ENCODE measurements around the gene REX1BD. TPM values are rescaled to one million over a fixed set of nuclear protein-coding genes. Genes with fewer than 3 reads are reported as not detected.
A peak's percentile ranks its signal among the peaks of the same experiment; 100 is the strongest.

REX1BD gene
- polyA plus RNA-seq, 2 donors: 48.4 to 59.0 TPM

- peak overlapping the region; percentile 17 to 35 for H3K27ac ChIP-seq (ENCODE audit: low read depth in 2 of 2, low read length in 1 of 2)
Observed at GRCh38 chr19:18629166-18630088, 40.8 kb downstream of the REX1BD start.

GRCh38 chr19:18633321-18633720 lies 44.7 kb downstream of the REX1BD start:
- 72 to 82% methylated on average over 8 of the region's 8 CpGs for WGBS, 2 donors

More at GRCh38 chr19:18629166-18630088, 40.8 kb downstream of the REX1BD start:
- 69 to 75% methylated on average over 15 of the region's 15 CpGs for WGBS, 2 donors
- Histone ChIP-seq H3K4me3 (ENCODE audit: low read depth in 1 of 2, low read length in 2 of 2) (no peak overlapping the region), H3K9me3 (ENCODE audit: control insufficient read depth in 2 of 2, insufficient read depth in 1 of 2, low read depth in 1 of 2, low read length in 1 of 2) (no peaks in the 10 kb centered on the region), H3K36me3 (ENCODE audit: control insufficient read depth in 2 of 2, insufficient read depth in 2 of 2, low read length in 1 of 2) (no peaks in the 10 kb centered on the region), H3K4me1 (ENCODE audit: control insufficient read depth in 2 of 2, insufficient read depth in 2 of 2, low read length in 1 of 2) (peaks cover 0 to 5% of the 10 kb centered on the region in 2 donors), H3K27me3 (ENCODE audit: control insufficient read depth in 1 of 2, insufficient read depth in 2 of 2, low read length in 2 of 2) (no peaks in the 10 kb centered on the region)

GRCh38 chr19:18634612-18635297 lies 46.2 kb downstream of the REX1BD start:
- Histone ChIP-seq H3K4me1 (ENCODE audit: control insufficient read depth in 2 of 2, insufficient read depth in 2 of 2, low read length in 1 of 2) (peaks cover 0 to 17% of the 10 kb centered on the region in 2 donors), H3K27ac (ENCODE audit: low read depth in 2 of 2, low read length in 1 of 2) (peak overlapping the region in 1 of 2 donors; percentile 58), H3K36me3 (ENCODE audit: control insufficient read depth in 2 of 2, insufficient read depth in 2 of 2, low read length in 1 of 2) (no peaks in the 10 kb centered on the region), H3K9me3 (ENCODE audit: control insufficient read depth in 2 of 2, insufficient read depth in 1 of 2, low read depth in 1 of 2, low read length in 1 of 2) (no peaks in the 10 kb centered on the region), H3K27me3 (ENCODE audit: control insufficient read depth in 1 of 2, insufficient read depth in 2 of 2, low read length in 2 of 2) (no peaks in the 10 kb centered on the region), H3K4me3 (ENCODE audit: low read depth in 1 of 2, low read length in 2 of 2) (no peak overlapping the region)
- 31 to 34% methylated on average over 12 of the region's 12 CpGs for WGBS, 2 donors

More at GRCh38 chr19:18633321-18633720, 44.7 kb downstream of the REX1BD start:
- Histone ChIP-seq H3K36me3 (ENCODE audit: control insufficient read depth in 2 of 2, insufficient read depth in 2 of 2, low read length in 1 of 2) (no peaks in the 10 kb centered on the region), H3K27ac (ENCODE audit: low read depth in 2 of 2, low read length in 1 of 2) (no peak overlapping the region), H3K4me1 (ENCODE audit: control insufficient read depth in 2 of 2, insufficient read depth in 2 of 2, low read length in 1 of 2) (peaks cover 0 to 20% of the 10 kb centered on the region in 2 donors), H3K4me3 (ENCODE audit: low read depth in 1 of 2, low read length in 2 of 2) (no peak overlapping the region), H3K27me3 (ENCODE audit: control insufficient read depth in 1 of 2, insufficient read depth in 2 of 2, low read length in 2 of 2) (no peaks in the 10 kb centered on the region), H3K9me3 (ENCODE audit: control insufficient read depth in 2 of 2, insufficient read depth in 1 of 2, low read depth in 1 of 2, low read length in 1 of 2) (no peaks in the 10 kb centered on the region)

- WGBS, 2 donors: 13 to 19% methylated on average over 6 of the region's 6 CpGs
- Histone ChIP-seq H3K27me3 (ENCODE audit: control insufficient read depth in 1 of 2, insufficient read depth in 2 of 2, low read length in 2 of 2) (no peaks in the 10 kb centered on the region), H3K27ac (ENCODE audit: low read depth in 2 of 2, low read length in 1 of 2) (peak overlapping the region in 1 of 2 donors; percentile 37), H3K9me3 (ENCODE audit: control insufficient read depth in 2 of 2, insufficient read depth in 1 of 2, low read depth in 1 of 2, low read length in 1 of 2) (no peaks in the 10 kb centered on the region), H3K4me3 (ENCODE audit: low read depth in 1 of 2, low read length in 2 of 2) (no peak overlapping the region), H3K4me1 (ENCODE audit: control insufficient read depth in 2 of 2, insufficient read depth in 2 of 2, low read length in 1 of 2) (peaks cover 0 to 17% of the 10 kb centered on the region in 2 donors), H3K36me3 (ENCODE audit: control insufficient read depth in 2 of 2, insufficient read depth in 2 of 2, low read length in 1 of 2) (no peaks in the 10 kb centered on the region)
Observed at GRCh38 chr19:18635831-18636182, 47.2 kb downstream of the REX1BD start.

DNA sequence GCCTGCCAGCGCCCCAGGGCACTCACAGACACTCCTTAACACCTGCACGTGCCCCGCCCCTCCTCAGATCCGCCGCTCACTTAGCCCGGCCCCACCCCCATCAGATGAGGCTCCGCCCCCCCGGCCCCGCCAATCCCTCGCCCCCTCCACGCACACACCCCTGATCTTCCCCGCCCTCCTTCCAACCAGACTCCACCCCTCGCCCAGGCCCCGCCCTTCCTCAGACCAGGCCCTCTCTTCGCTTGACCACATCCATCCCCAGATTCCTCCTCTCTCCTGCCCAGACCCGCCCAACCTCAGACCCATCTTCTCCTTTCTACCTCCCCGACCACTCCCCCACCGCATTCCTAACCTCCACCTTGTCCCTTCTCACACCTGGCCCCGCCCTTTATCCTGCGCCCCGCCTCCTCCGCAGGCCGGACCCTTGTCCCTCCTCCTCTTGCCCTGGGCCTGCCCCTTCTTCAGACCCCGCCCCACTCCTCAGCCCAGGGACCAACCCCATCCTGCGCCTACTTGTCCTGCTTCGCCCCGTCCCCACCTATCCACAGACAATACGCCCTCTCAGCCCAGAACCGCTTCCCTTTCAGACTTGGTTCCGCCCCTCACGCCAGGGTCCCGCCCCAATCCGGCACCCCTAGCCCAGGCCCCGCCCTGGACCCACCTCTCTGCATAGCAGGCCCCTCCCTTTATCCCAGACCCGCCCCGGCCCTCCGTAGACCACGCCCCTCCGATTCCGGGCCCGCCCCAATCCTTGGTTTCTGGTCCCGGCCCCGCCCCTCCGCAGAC lies 47.8 kb downstream of the REX1BD start:
- Histone ChIP-seq H3K27me3 (ENCODE audit: control insufficient read depth in 1 of 2, insufficient read depth in 2 of 2, low read length in 2 of 2) (no peaks in the 10 kb centered on the region), H3K4me3 (ENCODE audit: low read depth in 1 of 2, low read length in 2 of 2) (peak overlapping the region; percentile 41 to 66), H3K9me3 (ENCODE audit: control insufficient read depth in 2 of 2, insufficient read depth in 1 of 2, low read depth in 1 of 2, low read length in 1 of 2) (no peaks in the 10 kb centered on the region), H3K36me3 (ENCODE audit: control insufficient read depth in 2 of 2, insufficient read depth in 2 of 2, low read length in 1 of 2) (no peaks in the 10 kb centered on the region), H3K4me1 (ENCODE audit: control insufficient read depth in 2 of 2, insufficient read depth in 2 of 2, low read length in 1 of 2) (peaks cover 0 to 17% of the 10 kb centered on the region in 2 donors), H3K27ac (ENCODE audit: low read depth in 2 of 2, low read length in 1 of 2) (peak overlapping the region; percentile 63 to 69)
- 2% methylated on average over 41 to 44 of the region's 44 CpGs for WGBS, 2 donors

- peak within 1 kb of the TSS; percentile 63 to 66 for H3K4me3 ChIP-seq (ENCODE audit: low read depth in 1 of 2, low read length in 2 of 2)
- H3K4me1 ChIP-seq (ENCODE audit: control insufficient read depth in 2 of 2, insufficient read depth in 2 of 2, low read length in 1 of 2): peaks cover 0 to 17% of the 10 kb centered on the region in 2 donors
- no peaks in the 10 kb centered on the region for H3K9me3 ChIP-seq (ENCODE audit: control insufficient read depth in 2 of 2, insufficient read depth in 1 of 2, low read depth in 1 of 2, low read length in 1 of 2)
- 6% methylated on average over 46 to 47 of the region's 47 CpGs for WGBS, 2 donors
- H3K27me3 ChIP-seq (ENCODE audit: control insufficient read depth in 1 of 2, insufficient read depth in 2 of 2, low read length in 2 of 2): no peaks in the 10 kb centered on the region
- H3K36me3 ChIP-seq (ENCODE audit: control insufficient read depth in 2 of 2, insufficient read depth in 2 of 2, low read length in 1 of 2): no peaks in the 10 kb centered on the region
- peak within 1 kb of the TSS; percentile 63 to 81 for H3K27ac ChIP-seq (ENCODE audit: low read depth in 2 of 2, low read length in 1 of 2)
Observed at GRCh38 chr19:18636969-18637629, 48.5 kb downstream of the REX1BD start, which contains the start of gene KLHL26. Gene KLHL26 (plus strand): TSS chr19:18637028. CDS start chr19:18637055, 27 bp downstream.

- H3K4me1 ChIP-seq (ENCODE audit: control insufficient read depth in 2 of 2, insufficient read depth in 2 of 2, low read length in 1 of 2): peaks cover 0 to 17% of the 10 kb centered on the region in 2 donors
- H3K9me3 ChIP-seq (ENCODE audit: control insufficient read depth in 2 of 2, insufficient read depth in 1 of 2, low read depth in 1 of 2, low read length in 1 of 2): no peaks in the 10 kb centered on the region
- H3K27me3 ChIP-seq (ENCODE audit: control insufficient read depth in 1 of 2, insufficient read depth in 2 of 2, low read length in 2 of 2): no peaks in the 10 kb centered on the region
- peak overlapping the region; percentile 63 to 66 for H3K4me3 ChIP-seq (ENCODE audit: low read depth in 1 of 2, low read length in 2 of 2)
- 25 to 29% methylated on average over 3 of the region's 3 CpGs for WGBS, 2 donors
- peak overlapping the region; percentile 30 to 81 for H3K27ac ChIP-seq (ENCODE audit: low read depth in 2 of 2, low read length in 1 of 2)
- no peaks in the 10 kb centered on the region for H3K36me3 ChIP-seq (ENCODE audit: control insufficient read depth in 2 of 2, insufficient read depth in 2 of 2, low read length in 1 of 2)
Observed at GRCh38 chr19:18637673-18638630, 49.4 kb downstream of the REX1BD start.

GRCh38 chr19:18639706-18640243 lies 51.2 kb downstream of the REX1BD start:
- Histone ChIP-seq H3K27me3 (ENCODE audit: control insufficient read depth in 1 of 2, insufficient read depth in 2 of 2, low read length in 2 of 2) (no peaks in the 10 kb centered on the region), H3K4me1 (ENCODE audit: control insufficient read depth in 2 of 2, insufficient read depth in 2 of 2, low read length in 1 of 2) (peaks cover 3 to 19% of the 10 kb centered on the region in 2 donors), H3K4me3 (ENCODE audit: low read depth in 1 of 2, low read length in 2 of 2) (no peak overlapping the region), H3K27ac (ENCODE audit: low read depth in 2 of 2, low read length in 1 of 2) (no peak overlapping the region), H3K36me3 (ENCODE audit: control insufficient read depth in 2 of 2, insufficient read depth in 2 of 2, low read length in 1 of 2) (no peaks in the 10 kb centered on the region), H3K9me3 (ENCODE audit: control insufficient read depth in 2 of 2, insufficient read depth in 1 of 2, low read depth in 1 of 2, low read length in 1 of 2) (no peaks in the 10 kb centered on the region)
- 72% methylated on average over 8 of the region's 8 CpGs for WGBS, 2 donors

Data from esophagus (tissue), 2 donors.